ENCODE measurements around the gene MINDY3.

GRCh38 chr10:15896654-15897053 is 36.3 kb upstream of the MINDY3 start:
- TF ChIP-seq CTCF (IDR thresholded peaks at IDR 0.05) (no peak), POLR2A (IDR thresholded peaks at IDR 0.05) (no peak)
